ENCODE measurements around the gene ACVR2B.

ACVR2B gene

GRCh38 chr3:38500688-38501417 lies 47.2 kb downstream of the ACVR2B start:
- DNase-seq (ENCODE audit: low spot score), result no peak
- in situ Hi-C loops (cut with MboI; ENCODE audit: low sequenced_read_pairs, unreplicated experiment), result no loop called here
- TF ChIP-seq CTCF (IDR thresholded peaks at IDR 0.05; ENCODE audit: borderline replicate concordance, control extremely low read depth, extremely low read depth, insufficient read depth, missing control alignments), result no peak

DNA sequence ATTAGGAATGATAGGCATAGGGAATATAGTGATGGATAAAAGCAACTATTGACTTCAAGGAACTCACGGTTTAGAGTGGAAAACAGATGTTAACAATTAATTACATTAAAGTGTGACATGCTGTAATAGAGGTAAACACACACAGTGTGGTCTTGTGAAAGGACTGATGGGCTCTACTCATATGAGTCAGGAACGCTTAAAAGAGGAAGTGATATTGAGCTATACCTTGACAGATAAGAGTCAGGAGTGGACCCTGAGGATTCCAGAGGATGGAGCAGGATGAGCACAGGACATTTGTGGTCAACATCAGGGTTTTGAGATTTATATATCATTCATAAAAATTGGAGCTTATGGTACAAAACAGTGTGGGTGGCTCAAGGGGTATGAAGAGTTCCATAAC lies 53.4 kb downstream of the ACVR2B start:
- in situ Hi-C loops (cut with MboI; ENCODE audit: low sequenced_read_pairs, unreplicated experiment), result no loop called here
- peak; percentile 59 for DNase-seq (ENCODE audit: low spot score)
- no peak for TF ChIP-seq CTCF (IDR thresholded peaks at IDR 0.05; ENCODE audit: borderline replicate concordance, control extremely low read depth, extremely low read depth, insufficient read depth, missing control alignments)

- in situ Hi-C loops (cut with MboI; ENCODE audit: low sequenced_read_pairs, unreplicated experiment), result no loop called here
- no peak for DNase-seq (ENCODE audit: low spot score)
- TF ChIP-seq CTCF (IDR thresholded peaks at IDR 0.05; ENCODE audit: borderline replicate concordance, control extremely low read depth, extremely low read depth, insufficient read depth, missing control alignments), result no peak
Measured at GRCh38 chr3:38509732-38510131, 56.0 kb downstream of the ACVR2B start.

- TF ChIP-seq CTCF (IDR thresholded peaks at IDR 0.05; ENCODE audit: borderline replicate concordance, control extremely low read depth, extremely low read depth, insufficient read depth, missing control alignments), result no peak
- in situ Hi-C loops (cut with MboI; ENCODE audit: low sequenced_read_pairs, unreplicated experiment), result no loop called here
- DNase-seq (ENCODE audit: low spot score), result no peak
Measured at GRCh38 chr3:38510631-38511030, 56.9 kb downstream of the ACVR2B start.

DNA sequence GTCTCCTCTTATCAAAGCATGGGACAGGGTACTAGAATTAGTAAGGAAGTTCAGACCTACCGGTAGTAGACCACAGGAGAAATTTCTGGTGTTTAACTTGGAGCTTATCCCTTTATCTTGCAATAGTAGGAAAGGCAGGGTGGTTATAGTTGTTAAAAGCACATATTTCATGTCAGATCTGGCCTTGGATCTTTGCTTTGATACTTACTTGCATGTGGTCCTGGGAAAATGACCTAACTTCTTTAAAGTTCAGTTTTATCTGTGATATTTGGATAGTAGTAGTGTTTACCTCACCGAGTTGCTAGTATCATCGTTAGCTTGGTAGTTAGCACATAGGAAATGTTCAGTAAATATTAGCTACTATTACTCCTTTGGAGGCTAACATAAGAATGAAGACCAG lies 57.9 kb downstream of the ACVR2B start:
- TF ChIP-seq CTCF (IDR thresholded peaks at IDR 0.05; ENCODE audit: borderline replicate concordance, control extremely low read depth, extremely low read depth, insufficient read depth, missing control alignments), result no peak
- DNase-seq (ENCODE audit: low spot score), result no peak
- in situ Hi-C loops (cut with MboI; ENCODE audit: low sequenced_read_pairs, unreplicated experiment), result no loop called here

DNA sequence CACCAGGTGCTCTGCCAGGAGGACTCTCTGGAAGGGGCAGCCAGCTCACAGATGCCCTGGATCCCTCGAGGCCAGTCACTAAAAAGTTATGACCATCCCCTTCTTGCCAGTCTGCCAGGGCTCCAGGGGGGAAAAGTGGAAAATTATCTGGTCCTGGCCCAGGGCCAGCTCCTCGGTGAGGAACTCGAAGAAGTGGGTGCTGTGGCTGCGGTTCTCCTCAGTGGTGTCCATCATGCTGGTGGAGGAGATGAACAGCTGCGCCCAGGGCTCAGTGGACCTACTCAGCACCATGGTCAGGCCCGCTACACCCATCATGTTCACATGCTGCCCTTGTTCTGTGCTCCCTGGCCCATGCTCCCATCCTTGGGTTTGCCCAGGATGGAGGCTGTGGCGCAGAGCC lies 61.7 kb downstream of the ACVR2B start:
- in situ Hi-C loops (cut with MboI; ENCODE audit: low sequenced_read_pairs, unreplicated experiment), result no loop called here

More for the DNA sequence above, 61.7 kb downstream of the ACVR2B start:
- DNase-seq (ENCODE audit: low spot score), result no peak
- TF ChIP-seq CTCF (IDR thresholded peaks at IDR 0.05; ENCODE audit: borderline replicate concordance, control extremely low read depth, extremely low read depth, insufficient read depth, missing control alignments), result no peak
